WTC11 (cell line): Measurements from ENCODE around the gene SYCP1. TPM values are rescaled to one million over a fixed set of nuclear protein-coding genes. Genes with fewer than 3 reads are reported as not detected.

ENCODE experiments used
- ATAC-seq: fragments of 200-7000 bp; cut with Tn5 transposase; 2 replicates; pipeline ENCODE4 v1.10.0; 2021; ENCODE audit warnings: mild to moderate bottlenecking, moderate library complexity
- CTCF ChIA-PET: fragments of 300-600 bp; sonication (Branson Sonifier 250); formaldehyde crosslinking; loops from one replicate; lab custom pipeline; 2021; ENCODE audit warnings: antibody characterized with exemption; lab: Charles Lee
- POLR2A ChIA-PET: fragments of 350-600 bp; sonication (Branson Sonifier 250); formaldehyde crosslinking; loops from one replicate; lab custom pipeline; 2021; ENCODE audit warnings: antibody characterized with exemption; lab: Charles Lee
- DNase-seq: peaks from one replicate; pipeline ENCODE4 v3.0.0; 2021; ENCODE audit warnings: low spot score
- H3K27ac Mint-ChIP-seq: 2 replicates; pipeline ENCODE4 v1.8.0; 2021; ENCODE audit warnings: mixed read lengths
- H3K27me3 Mint-ChIP-seq: 2 replicates; pipeline ENCODE4 v1.8.0; 2021; ENCODE audit warnings: low read depth, mild to moderate bottlenecking, moderate library complexity, mixed read lengths
- H3K36me3 Mint-ChIP-seq: 2 replicates; pipeline ENCODE4 v1.8.0; 2021; ENCODE audit warnings: mixed read lengths
- H3K4me1 Mint-ChIP-seq: 2 replicates; pipeline ENCODE4 v1.8.0; 2022; ENCODE audit warnings: mixed read lengths
- H3K4me3 Mint-ChIP-seq: 2 replicates; pipeline ENCODE4 v1.8.0; 2021; ENCODE audit warnings: mild to moderate bottlenecking, moderate library complexity, mixed read lengths
- H3K9me3 Mint-ChIP-seq: 2 replicates; pipeline ENCODE4 v1.8.0; 2021; ENCODE audit warnings: mixed read lengths
- ATF2 ChIP-seq: sonication (generic); formaldehyde crosslinking; IDR thresholded peaks from 2 replicates; pipeline ENCODE4 v1.8.1; 2022; ENCODE audit warnings: low read depth, missing genetic modification reagents, borderline replicate concordance
- CREB1 ChIP-seq: sonication (generic); formaldehyde crosslinking; IDR thresholded peaks from 2 replicates; pipeline ENCODE4 v1.8.0; 2023; ENCODE audit warnings: mild to moderate bottlenecking, missing genetic modification reagents
- CREM ChIP-seq: sonication (generic); formaldehyde crosslinking; IDR thresholded peaks from 2 replicates; pipeline ENCODE4 v1.8.1; 2022; ENCODE audit warnings: mild to moderate bottlenecking, missing genetic modification reagents, moderate library complexity
- EMX1 ChIP-seq: fragments of 250-450 bp; sonication (Bioruptor Pico); IDR thresholded peaks from 2 replicates; pipeline ENCODE4 v1.8.0; 2021; ENCODE audit warnings: mild to moderate bottlenecking
- ERG ChIP-seq: fragments of 250-450 bp; sonication (Bioruptor Pico); IDR thresholded peaks from 2 replicates; pipeline ENCODE4 v1.8.0; 2021; ENCODE audit warnings: mild to moderate bottlenecking
- ETV6 ChIP-seq: sonication (generic); formaldehyde crosslinking; IDR thresholded peaks from 2 replicates; pipeline ENCODE4 v1.8.1; 2022; ENCODE audit warnings: mild to moderate bottlenecking, missing genetic modification reagents
- GABPB1 ChIP-seq: sonication (generic); formaldehyde crosslinking; IDR thresholded peaks from 2 replicates; pipeline ENCODE4 v1.8.1; 2023; ENCODE audit warnings: mild to moderate bottlenecking, missing genetic modification reagents
- JUN ChIP-seq: sonication (generic); formaldehyde crosslinking; IDR thresholded peaks from 2 replicates; pipeline ENCODE4 v1.8.0; 2023; ENCODE audit warnings: mild to moderate bottlenecking, missing genetic modification reagents
- KAT7 ChIP-seq: sonication (generic); formaldehyde crosslinking; IDR thresholded peaks from 2 replicates; pipeline ENCODE4 v1.8.1; 2023; ENCODE audit warnings: missing genetic modification reagents, mild to moderate bottlenecking, borderline replicate concordance
- NFATC4 ChIP-seq: fragments of 250-450 bp; sonication (Bioruptor Pico); IDR thresholded peaks from 2 replicates; pipeline ENCODE4 v1.9.0; 2021; ENCODE audit warnings: mild to moderate bottlenecking
- NR2C2 ChIP-seq: sonication (generic); formaldehyde crosslinking; IDR thresholded peaks from 2 replicates; pipeline ENCODE4 v1.8.0; 2022; ENCODE audit warnings: mild to moderate bottlenecking, missing genetic modification reagents
- OVOL2 ChIP-seq: fragments of 250-450 bp; sonication (Bioruptor Pico); IDR thresholded peaks from 2 replicates; pipeline ENCODE4 v1.9.0; 2021; ENCODE audit warnings: mild to moderate bottlenecking, borderline replicate concordance
- RELA ChIP-seq: sonication (generic); formaldehyde crosslinking; IDR thresholded peaks from 2 replicates; pipeline ENCODE4 v1.8.1; 2022; ENCODE audit warnings: missing genetic modification reagents, mild to moderate bottlenecking, borderline replicate concordance
- RORB ChIP-seq: fragments of 250-450 bp; sonication (Bioruptor Pico); IDR thresholded peaks from 2 replicates; pipeline ENCODE4 v1.9.0; 2021; ENCODE audit warnings: mild to moderate bottlenecking
- SP1 ChIP-seq: sonication (generic); formaldehyde crosslinking; conservative IDR thresholded peaks from 2 replicates; pipeline ENCODE4 v1.8.1; 2022; ENCODE audit warnings: missing genetic modification reagents
- TCF7 ChIP-seq: sonication (generic); formaldehyde crosslinking; IDR thresholded peaks from 2 replicates; pipeline ENCODE4 v1.8.0; 2022; ENCODE audit warnings: mild to moderate bottlenecking, low read depth, missing genetic modification reagents, moderate library complexity
- TEAD1 ChIP-seq: sonication (generic); formaldehyde crosslinking; IDR thresholded peaks from 2 replicates; pipeline ENCODE4 v1.8.0; 2022; ENCODE audit warnings: mild to moderate bottlenecking, missing genetic modification reagents
- TEAD4 ChIP-seq: sonication (generic); formaldehyde crosslinking; IDR thresholded peaks from 2 replicates; pipeline ENCODE4 v1.8.0; 2022; ENCODE audit warnings: mild to moderate bottlenecking, missing genetic modification reagents
- TP53 ChIP-seq: sonication (generic); formaldehyde crosslinking; IDR thresholded peaks from 2 replicates; pipeline ENCODE4 v1.8.1; 2023; ENCODE audit warnings: mild to moderate bottlenecking, missing genetic modification reagents
- ZNF121 ChIP-seq: sonication (generic); formaldehyde crosslinking; IDR thresholded peaks from 2 replicates; pipeline ENCODE4 v1.8.0; 2023; ENCODE audit warnings: missing genetic modification reagents
- ZNF396 ChIP-seq: fragments of 250-450 bp; sonication (Bioruptor Pico); IDR thresholded peaks from 2 replicates; pipeline ENCODE4 v1.8.0; 2021; ENCODE audit warnings: mild to moderate bottlenecking, moderate library complexity, borderline replicate concordance
- ZNF416 ChIP-seq: fragments of 250-450 bp; sonication (Bioruptor Pico); IDR thresholded peaks from 2 replicates; pipeline ENCODE4 v1.9.0; 2021; ENCODE audit warnings: mild to moderate bottlenecking, inconsistent platforms
- ZNF423 ChIP-seq: fragments of 250-450 bp; sonication (Bioruptor Pico); IDR thresholded peaks from 2 replicates; pipeline ENCODE4 v2.1.2; 2022; ENCODE audit warnings: mild to moderate bottlenecking, moderate library complexity
- total RNA-seq: library from RNA; stranded (reverse); gene quantifications from 3 replicates; pipeline ENCODE4 v1.2.3, GENCODE V29; 2021
- TF ChIP-seq, protein P1 (sequence below): sonication (generic); formaldehyde crosslinking; IDR thresholded peaks from 2 replicates; pipeline ENCODE4 v1.8.0; 2022; ENCODE audit warnings: mild to moderate bottlenecking, missing genetic modification reagents
- TF ChIP-seq, protein P2 (sequence below): sonication (generic); formaldehyde crosslinking; IDR thresholded peaks from 2 replicates; pipeline ENCODE4 v1.8.0; 2022; ENCODE audit warnings: mild to moderate bottlenecking, missing genetic modification reagents
- TF ChIP-seq, protein P3 (sequence below): sonication (generic); formaldehyde crosslinking; IDR thresholded peaks from 2 replicates; pipeline ENCODE4 v1.8.0; 2022; ENCODE audit warnings: mild to moderate bottlenecking, missing genetic modification reagents
- TF ChIP-seq, protein P4 (sequence below): sonication (generic); formaldehyde crosslinking; IDR thresholded peaks from 2 replicates; pipeline ENCODE4 v1.8.1; 2022; ENCODE audit warnings: mild to moderate bottlenecking, missing genetic modification reagents, moderate library complexity, borderline replicate concordance

The SYCP1 gene
- total RNA-seq, 1 experiment from 2014 or later, result not detected

DNA sequence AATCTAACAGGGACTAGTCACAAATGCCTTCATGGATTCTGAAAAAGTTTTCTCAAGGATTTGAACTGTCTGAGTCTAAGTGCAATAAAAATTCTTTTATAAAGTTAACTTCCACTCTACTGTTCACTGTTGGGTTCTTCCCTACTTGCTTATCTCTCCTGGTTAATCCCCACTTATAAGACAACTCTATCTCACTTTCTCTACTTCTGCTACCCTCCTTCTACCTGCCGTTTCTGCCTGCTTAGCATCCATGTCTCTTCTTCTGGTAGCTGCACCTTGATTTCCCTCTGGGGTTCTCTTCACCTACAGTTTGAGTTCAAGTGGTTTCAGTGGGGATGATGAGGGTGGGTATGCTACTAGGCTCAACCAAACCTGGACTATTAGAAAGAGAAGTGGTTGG lies 181.0 kb downstream of the SYCP1 start (continued):
- TF ChIP-seq, protein P1, sequence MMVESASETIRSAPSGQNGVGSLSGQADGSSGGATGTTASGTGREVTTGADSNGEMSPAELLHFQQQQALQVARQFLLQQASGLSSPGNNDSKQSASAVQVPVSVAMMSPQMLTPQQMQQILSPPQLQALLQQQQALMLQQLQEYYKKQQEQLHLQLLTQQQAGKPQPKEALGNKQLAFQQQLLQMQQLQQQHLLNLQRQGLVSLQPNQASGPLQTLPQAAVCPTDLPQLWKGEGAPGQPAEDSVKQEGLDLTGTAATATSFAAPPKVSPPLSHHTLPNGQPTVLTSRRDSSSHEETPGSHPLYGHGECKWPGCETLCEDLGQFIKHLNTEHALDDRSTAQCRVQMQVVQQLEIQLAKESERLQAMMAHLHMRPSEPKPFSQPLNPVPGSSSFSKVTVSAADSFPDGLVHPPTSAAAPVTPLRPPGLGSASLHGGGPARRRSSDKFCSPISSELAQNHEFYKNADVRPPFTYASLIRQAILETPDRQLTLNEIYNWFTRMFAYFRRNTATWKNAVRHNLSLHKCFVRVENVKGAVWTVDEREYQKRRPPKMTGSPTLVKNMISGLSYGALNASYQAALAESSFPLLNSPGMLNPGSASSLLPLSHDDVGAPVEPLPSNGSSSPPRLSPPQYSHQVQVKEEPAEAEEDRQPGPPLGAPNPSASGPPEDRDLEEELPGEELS (CRISPR knock-in tag), result no peak
- TF ChIP-seq ZNF423 (CRISPR knock-in tag) (no peak), GABPB1 (CRISPR knock-in tag) (no peak), ZNF396 (CRISPR knock-in tag) (no peak), NR2C2 (CRISPR knock-in tag) (no peak), TEAD4 (CRISPR knock-in tag) (no peak)

DNA sequence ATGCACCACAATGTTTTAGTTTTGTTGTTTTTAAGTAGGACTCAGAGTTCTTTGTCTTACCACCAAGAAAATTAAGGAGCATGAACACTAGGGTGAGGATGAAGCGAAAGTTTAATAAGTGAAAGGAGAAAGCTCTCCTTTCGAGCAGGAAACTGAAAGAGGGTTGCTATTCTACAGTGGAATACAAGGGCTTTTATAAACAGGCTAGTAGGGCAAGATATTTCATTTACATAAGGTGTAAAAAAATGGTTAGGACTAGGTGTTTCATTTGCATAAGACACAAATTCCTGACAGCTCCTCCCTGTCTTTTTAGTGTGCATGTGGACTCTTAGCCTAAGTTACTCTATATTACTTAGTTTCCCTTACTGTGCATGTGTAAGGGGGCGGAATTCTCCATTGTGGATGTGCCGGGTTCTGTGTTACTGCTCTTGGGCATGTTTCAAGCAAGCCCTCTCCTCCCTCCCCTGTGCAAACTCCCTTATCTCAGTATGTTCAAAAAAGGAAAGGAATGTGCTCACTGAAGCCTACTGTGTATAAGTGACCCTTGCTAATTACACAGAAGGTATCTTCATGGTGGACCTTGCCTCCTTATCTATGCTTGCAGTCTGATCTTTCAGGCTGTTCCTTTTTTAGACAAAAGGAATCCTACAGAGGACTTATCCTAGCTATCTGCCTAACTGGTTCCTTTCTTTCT lies 182.3 kb downstream of the SYCP1 start:
- no peak for DNase-seq
- TF ChIP-seq JUN (CRISPR knock-in tag) (no peak), CREM (CRISPR knock-in tag) (no peak), ATF2 (CRISPR knock-in tag) (no peak), EMX1 (CRISPR knock-in tag) (no peak), RELA (no peak), TCF7 (CRISPR knock-in tag) (no peak), NR2C2 (CRISPR knock-in tag) (no peak), ZNF416 (CRISPR knock-in tag) (no peak), ETV6 (CRISPR knock-in tag) (no peak), ZNF121 (no peak), TEAD1 (CRISPR knock-in tag) (no peak)
- TF ChIP-seq, protein P2, sequence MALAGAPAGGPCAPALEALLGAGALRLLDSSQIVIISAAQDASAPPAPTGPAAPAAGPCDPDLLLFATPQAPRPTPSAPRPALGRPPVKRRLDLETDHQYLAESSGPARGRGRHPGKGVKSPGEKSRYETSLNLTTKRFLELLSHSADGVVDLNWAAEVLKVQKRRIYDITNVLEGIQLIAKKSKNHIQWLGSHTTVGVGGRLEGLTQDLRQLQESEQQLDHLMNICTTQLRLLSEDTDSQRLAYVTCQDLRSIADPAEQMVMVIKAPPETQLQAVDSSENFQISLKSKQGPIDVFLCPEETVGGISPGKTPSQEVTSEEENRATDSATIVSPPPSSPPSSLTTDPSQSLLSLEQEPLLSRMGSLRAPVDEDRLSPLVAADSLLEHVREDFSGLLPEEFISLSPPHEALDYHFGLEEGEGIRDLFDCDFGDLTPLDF (CRISPR knock-in tag), result no peak
- H3K4me3 Mint-ChIP-seq, result no peak overlapping the region
- no peaks in the 10 kb centered on the region for H3K9me3 Mint-ChIP-seq
- H3K4me1 Mint-ChIP-seq, result no peaks in the 10 kb centered on the region
- no peak overlapping the region for H3K27ac Mint-ChIP-seq
- no peaks in the 10 kb centered on the region for H3K36me3 Mint-ChIP-seq
- no peak for ATAC-seq
- CTCF ChIA-PET, result no interaction called here
- H3K27me3 Mint-ChIP-seq, result no peaks in the 10 kb centered on the region
- POLR2A ChIA-PET, result no interaction called here

DNA sequence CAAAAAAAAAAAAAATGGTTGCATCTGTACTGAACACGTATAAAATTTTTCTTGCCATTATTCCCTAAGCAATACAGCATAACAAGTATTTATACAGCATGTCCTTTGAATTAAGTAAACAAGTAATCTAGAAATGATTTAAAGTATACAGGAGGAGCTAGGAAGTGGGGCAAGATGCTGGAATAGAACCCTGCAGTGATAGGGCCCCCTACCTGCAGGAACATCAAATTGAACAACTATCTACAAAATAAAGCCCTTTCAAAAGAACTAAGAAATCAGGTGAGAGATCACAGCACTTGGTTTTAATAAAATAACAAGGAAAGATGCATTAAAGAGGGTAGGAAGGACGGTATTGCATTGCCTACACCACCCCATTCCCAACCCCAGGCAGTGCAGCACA lies 185.8 kb downstream of the SYCP1 start:
- H3K4me1 Mint-ChIP-seq, result no peaks in the 10 kb centered on the region
- H3K9me3 Mint-ChIP-seq, result no peaks in the 10 kb centered on the region
- no peak for DNase-seq
- no peak overlapping the region for H3K4me3 Mint-ChIP-seq
- ChIA-PET CTCF (interaction anchor here (1.3 to 4.0 kb wide), 8 partner anchors 12 to 429 kb away, joined by 3 to 36 read pairs (median 6); no protein-coding TSS in a partner anchor), POLR2A (no interaction called here)
- H3K27me3 Mint-ChIP-seq, result no peaks in the 10 kb centered on the region
- H3K27ac Mint-ChIP-seq, result no peak overlapping the region
- ATAC-seq, result no peak; the same call in 1 of the 2 replicates
- H3K36me3 Mint-ChIP-seq, result no peaks in the 10 kb centered on the region
- no peak for TF ChIP-seq NFATC4 (CRISPR knock-in tag)
- no peak for TF ChIP-seq CREB1 (CRISPR knock-in tag)
- TF ChIP-seq, protein P3, sequence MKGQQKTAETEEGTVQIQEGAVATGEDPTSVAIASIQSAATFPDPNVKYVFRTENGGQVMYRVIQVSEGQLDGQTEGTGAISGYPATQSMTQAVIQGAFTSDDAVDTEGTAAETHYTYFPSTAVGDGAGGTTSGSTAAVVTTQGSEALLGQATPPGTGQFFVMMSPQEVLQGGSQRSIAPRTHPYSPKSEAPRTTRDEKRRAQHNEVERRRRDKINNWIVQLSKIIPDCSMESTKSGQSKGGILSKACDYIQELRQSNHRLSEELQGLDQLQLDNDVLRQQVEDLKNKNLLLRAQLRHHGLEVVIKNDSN (CRISPR knock-in tag), result no peak
- TF ChIP-seq OVOL2 (CRISPR knock-in tag), result no peak
- no peak for TF ChIP-seq RORB
- TF ChIP-seq KAT7 (CRISPR knock-in tag), result no peak
- TF ChIP-seq, protein P4, sequence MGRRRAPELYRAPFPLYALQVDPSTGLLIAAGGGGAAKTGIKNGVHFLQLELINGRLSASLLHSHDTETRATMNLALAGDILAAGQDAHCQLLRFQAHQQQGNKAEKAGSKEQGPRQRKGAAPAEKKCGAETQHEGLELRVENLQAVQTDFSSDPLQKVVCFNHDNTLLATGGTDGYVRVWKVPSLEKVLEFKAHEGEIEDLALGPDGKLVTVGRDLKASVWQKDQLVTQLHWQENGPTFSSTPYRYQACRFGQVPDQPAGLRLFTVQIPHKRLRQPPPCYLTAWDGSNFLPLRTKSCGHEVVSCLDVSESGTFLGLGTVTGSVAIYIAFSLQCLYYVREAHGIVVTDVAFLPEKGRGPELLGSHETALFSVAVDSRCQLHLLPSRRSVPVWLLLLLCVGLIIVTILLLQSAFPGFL, result no peak
- no peak for TF ChIP-seq ERG (CRISPR knock-in tag)
- TF ChIP-seq SP1 (CRISPR knock-in tag), result no peak
- no peak for TF ChIP-seq TP53 (CRISPR knock-in tag)
- TF ChIP-seq ATF2 (CRISPR knock-in tag), result no peak
